ENCODE measurements around the gene LEMD3. TPM values are rescaled to one million over a fixed set of nuclear protein-coding genes. Genes with fewer than 3 reads are reported as not detected.

Gene LEMD3
- total RNA-seq, 1 experiment from 2014 or later: 26.9 TPM

GRCh38 chr12:65237153-65237552 is 67.8 kb downstream of the LEMD3 start:
- intact Hi-C loops (cut with micrococcal nuclease; ENCODE audit: unreplicated experiment) (no loop called here), in situ Hi-C loops (cut with HindIII; ENCODE audit: low pct_unique_long_range_greater_than_20kb, low sequenced_read_pairs) (no loop called here)
- H3K9me3 ChIP-seq (ENCODE audit: control insufficient read depth, insufficient read depth, low read depth, low read length): no peaks in the 10 kb centered on the region
- no peak overlapping the region for H3K27ac ChIP-seq (ENCODE audit: low read length)
- ChIA-PET CTCF (no interaction called here), POLR2A (no interaction called here)
- BruUV-seq (replicated peaks): no TSS peak
- no peaks in the 10 kb centered on the region for H3K27me3 ChIP-seq (ENCODE audit: control insufficient read depth, insufficient read depth, low read length)
- H3K4me1 ChIP-seq (ENCODE audit: control insufficient read depth, insufficient read depth, low read length): no peaks in the 10 kb centered on the region
- H3K36me3 ChIP-seq (ENCODE audit: control insufficient read depth, insufficient read depth, low read length): no peaks in the 10 kb centered on the region
- ATAC-seq (no peak), DNase-seq (ENCODE audit: low read depth, low spot score) (no peak)
- TF ChIP-seq POLR2AphosphoS5 (IDR thresholded peaks at IDR 0.05; ENCODE audit: low read depth, low read length) (no peak), REST (IDR thresholded peaks at IDR 0.05; ENCODE audit: insufficient read depth in 1 of 2, low read depth in 2 of 2, low read length in 1 of 2) (no peak), SIN3A (IDR thresholded peaks at IDR 0.05; ENCODE audit: borderline replicate concordance, insufficient read depth, low read depth, low read length) (no peak), CTCF (IDR thresholded peaks at IDR 0.05) (no peak), TCF7L2 (IDR thresholded peaks at IDR 0.05; ENCODE audit: low read depth, low read length) (no peak)
- no peak overlapping the region for H3K4me3 ChIP-seq (ENCODE audit: low read depth in 2 of 2, low read length in 2 of 2)

- Histone ChIP-seq H3K4me1 (ENCODE audit: control insufficient read depth, insufficient read depth, low read length) (no peaks in the 10 kb centered on the region), H3K4me3 (ENCODE audit: low read depth in 2 of 2, low read length in 2 of 2) (no peak overlapping the region), H3K27ac (ENCODE audit: low read length) (no peak overlapping the region), H3K36me3 (ENCODE audit: control insufficient read depth, insufficient read depth, low read length) (no peaks in the 10 kb centered on the region), H3K27me3 (ENCODE audit: control insufficient read depth, insufficient read depth, low read length) (no peaks in the 10 kb centered on the region), H3K9me3 (ENCODE audit: control insufficient read depth, insufficient read depth, low read depth, low read length) (no peaks in the 10 kb centered on the region)
- ChIA-PET CTCF (interaction anchor here (0.6 kb wide), 1 partner anchor 116 kb away, joined by 3 read pairs; no protein-coding TSS in a partner anchor), POLR2A (no interaction called here)
- in situ Hi-C loops (cut with HindIII; ENCODE audit: low pct_unique_long_range_greater_than_20kb, low sequenced_read_pairs) (no loop called here), intact Hi-C loops (cut with micrococcal nuclease; ENCODE audit: unreplicated experiment) (no loop called here)
- DNase-seq (ENCODE audit: low read depth, low spot score) (no peak), ATAC-seq (no peak)
- no TSS peak for BruUV-seq (replicated peaks)
- no peak for TF ChIP-seq SIN3A (IDR thresholded peaks at IDR 0.05; ENCODE audit: borderline replicate concordance, insufficient read depth, low read depth, low read length)
These were observed 69.2 kb downstream of the LEMD3 start for GRCh38 chr12:65238609-65239008.

DNA sequence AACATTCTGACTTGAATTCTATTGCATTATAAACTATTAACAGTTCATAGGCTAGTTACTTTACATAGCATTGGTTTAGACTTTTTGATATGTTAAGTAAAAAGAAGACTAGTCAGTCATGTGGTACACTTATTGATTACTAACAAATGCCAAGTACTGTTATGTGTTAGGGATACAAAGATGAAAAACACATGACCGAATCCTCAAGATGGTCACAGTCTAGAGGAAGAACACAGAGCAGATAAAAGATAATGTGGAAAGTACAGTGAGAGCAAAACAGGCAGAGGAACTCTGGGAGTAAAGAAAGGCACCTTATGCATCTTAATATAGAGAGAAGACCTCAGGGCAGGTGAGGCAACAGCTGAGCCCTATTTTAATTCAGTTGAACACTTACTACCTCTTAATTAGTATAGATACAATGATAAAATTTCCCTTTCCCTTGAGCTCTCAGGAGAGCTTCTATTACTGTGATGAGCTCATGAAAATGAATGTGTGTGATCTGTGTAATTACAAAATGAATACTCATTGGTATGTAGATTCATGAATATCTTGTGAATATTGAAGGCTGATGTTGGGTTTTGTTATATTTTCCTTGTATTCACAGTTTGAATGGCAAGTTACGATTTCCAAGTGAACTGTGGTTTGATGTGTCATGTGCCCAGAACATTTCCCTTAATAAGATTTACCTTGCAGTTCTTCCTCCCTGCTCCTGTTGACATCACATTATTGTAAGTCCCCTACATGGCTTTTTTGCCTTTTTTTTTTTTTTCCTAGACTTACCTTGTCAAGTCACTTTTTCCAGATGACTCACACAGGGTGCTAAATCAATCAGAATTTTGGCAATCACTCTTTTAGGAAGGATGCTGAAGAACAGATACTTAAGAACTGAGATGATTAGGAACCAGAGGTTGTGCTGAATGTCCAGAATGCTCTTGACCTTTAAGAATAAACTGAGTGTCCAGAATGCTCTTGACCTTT is 79.6 kb downstream of the LEMD3 start:
- in situ Hi-C loops (cut with HindIII; ENCODE audit: low pct_unique_long_range_greater_than_20kb, low sequenced_read_pairs) (no loop called here), intact Hi-C loops (cut with micrococcal nuclease; ENCODE audit: unreplicated experiment) (no loop called here)
- Histone ChIP-seq H3K27me3 (ENCODE audit: control insufficient read depth, insufficient read depth, low read length) (no peaks in the 10 kb centered on the region), H3K9me3 (ENCODE audit: control insufficient read depth, insufficient read depth, low read depth, low read length) (no peaks in the 10 kb centered on the region), H3K27ac (ENCODE audit: low read length) (no peak overlapping the region), H3K36me3 (ENCODE audit: control insufficient read depth, insufficient read depth, low read length) (peaks cover 3% of the 10 kb centered on the region; the same call in 1 of the 2 replicates), H3K4me1 (ENCODE audit: control insufficient read depth, insufficient read depth, low read length) (no peaks in the 10 kb centered on the region), H3K4me3 (ENCODE audit: low read depth in 2 of 2, low read length in 2 of 2) (no peak overlapping the region)
- TF ChIP-seq TCF7L2 (IDR thresholded peaks at IDR 0.05; ENCODE audit: low read depth, low read length): no peak
- no peak for TF ChIP-seq POLR2AphosphoS5 (IDR thresholded peaks at IDR 0.05; ENCODE audit: low read depth, low read length)
- no peak for TF ChIP-seq REST (IDR thresholded peaks at IDR 0.05; ENCODE audit: insufficient read depth in 1 of 2, low read depth in 2 of 2, low read length in 1 of 2)
- TF ChIP-seq SIN3A (IDR thresholded peaks at IDR 0.05; ENCODE audit: borderline replicate concordance, insufficient read depth, low read depth, low read length): no peak
- no peak for TF ChIP-seq CTCF (IDR thresholded peaks at IDR 0.05)
- CTCF ChIA-PET: no interaction called here
- no peak for ATAC-seq
- DNase-seq (ENCODE audit: low read depth, low spot score): no peak
- POLR2A ChIA-PET: no interaction called here
- no TSS peak for BruUV-seq (replicated peaks)
